GM18868 (cell line): ENCODE results near the gene CDHR3.

Source experiments
- ATAC-seq: cut with Tn5 transposase; IDR thresholded peaks from one replicate; pipeline ENCODE4 v1.9.1; 2021; ENCODE audit warnings: mild to moderate bottlenecking, moderate library complexity; ENCODE audit not compliant: unreplicated experiment

Gene CDHR3

GRCh38 chr7:106080300-106080987 is 117.4 kb downstream of the CDHR3 start:
- no peak for ATAC-seq

GRCh38 chr7:106082087-106082854 is 119.2 kb downstream of the CDHR3 start:
- ATAC-seq = no peak
